Iris pigment epithelial cell (primary cell): ENCODE results near the gene SIK3.
"Not testable (repeated sequence)": the region's sequence is repeated elsewhere in the genome, so short reads cannot be mapped to it uniquely, and the experiment has no call there.

Experiments
- DNase-seq: peaks from one replicate; pipeline ENCODE4 v3.0.0-alpha.2; 2011; ENCODE audit warnings: low read depth

SIK3 gene

GRCh38 chr11:117045956-117046355, 52.3 kb downstream of the SIK3 start:
- DNase-seq, result peak; percentile 41

GRCh38 chr11:117045196-117045595, 53.0 kb downstream of the SIK3 start:
- peak; percentile 79 for DNase-seq

GRCh38 chr11:117044287-117045035, 53.8 kb downstream of the SIK3 start:
- no peak for DNase-seq

- DNase-seq, result no peak
These were observed 55.5 kb downstream of the SIK3 start for GRCh38 chr11:117042689-117043088.

- DNase-seq, result no peak
These were observed 58.3 kb downstream of the SIK3 start for GRCh38 chr11:117039900-117040299.

GRCh38 chr11:117039270-117039669, 59.0 kb downstream of the SIK3 start:
- DNase-seq, result no peak

- DNase-seq, result no peak
These were observed 60.3 kb downstream of the SIK3 start for GRCh38 chr11:117037975-117038350.

- no peak for DNase-seq
These were observed 60.8 kb downstream of the SIK3 start for GRCh38 chr11:117037279-117037974.

GRCh38 chr11:117034901-117035300, 63.3 kb downstream of the SIK3 start:
- no peak for DNase-seq

GRCh38 chr11:117026593-117027330, 71.5 kb downstream of the SIK3 start:
- peak; percentile 91 for DNase-seq

GRCh38 chr11:117023707-117024106, 74.5 kb downstream of the SIK3 start:
- DNase-seq, result not testable (repeated sequence)

GRCh38 chr11:117023178-117023577, 75.0 kb downstream of the SIK3 start:
- DNase-seq, result no peak

- DNase-seq, result no peak
These were observed 75.7 kb downstream of the SIK3 start for GRCh38 chr11:117022526-117022925.

- DNase-seq, result no peak
These were observed 77.2 kb downstream of the SIK3 start for GRCh38 chr11:117020869-117021564.

- no peak for DNase-seq
These were observed 77.9 kb downstream of the SIK3 start for GRCh38 chr11:117020287-117020686.

GRCh38 chr11:117019871-117020270, 78.4 kb downstream of the SIK3 start:
- no peak for DNase-seq

GRCh38 chr11:117017456-117017855, 80.8 kb downstream of the SIK3 start:
- no peak for DNase-seq

- DNase-seq, result no peak
These were observed 81.5 kb downstream of the SIK3 start for GRCh38 chr11:117016747-117017146.

GRCh38 chr11:117016246-117016645, 82.0 kb downstream of the SIK3 start:
- no peak for DNase-seq

GRCh38 chr11:117011541-117011898, 86.7 kb downstream of the SIK3 start:
- no peak for DNase-seq

- peak; percentile 92 for DNase-seq
These were observed 87.3 kb downstream of the SIK3 start for GRCh38 chr11:117010808-117011540.
